Effector memory CD8-positive, alpha-beta T cell (primary cell): ENCODE results near the gene PCSK6.
"Not testable (repeated sequence)": the region's sequence is repeated elsewhere in the genome, so short reads cannot be mapped to it uniquely, and the experiment has no call there.

Experiments used
- ATAC-seq: fragments of 150-1000 bp; cut with Tn5 transposase; replicated peaks from 2 replicates; pipeline ENCODE4 v1.10.0; 2021; ENCODE audit warnings: mild to moderate bottlenecking, moderate library complexity
- DNase-seq, 3 experiments: peaks; one replicate each; pipeline ENCODE4 v3.0.0; 2021
- H3K27ac Mint-ChIP-seq, 2 donors: one replicate each; pipeline ENCODE4 v1.8.0; 2022; ENCODE audit warnings: mild to moderate bottlenecking in 2 of 2, mixed read lengths in 2 of 2, moderate library complexity in 2 of 2
- H3K27me3 Mint-ChIP-seq, 2 donors: one replicate each; pipeline ENCODE4 v1.8.0; 2022; ENCODE audit warnings: mixed read lengths in 2 of 2
- H3K36me3 Mint-ChIP-seq: one replicate; pipeline ENCODE4 v1.8.0; 2022; ENCODE audit warnings: mild to moderate bottlenecking, moderate library complexity, mixed read lengths; ENCODE audit not compliant: insufficient read depth
- H3K4me1 Mint-ChIP-seq, 2 donors: one replicate each; pipeline ENCODE4 v1.8.0; 2022; ENCODE audit warnings: low read depth in 2 of 2, mixed read lengths in 2 of 2
- H3K4me3 Mint-ChIP-seq, 2 donors: one replicate each; pipeline ENCODE4 v1.8.0; 2022; ENCODE audit warnings: mild to moderate bottlenecking in 2 of 2, mixed read lengths in 2 of 2, moderate library complexity in 2 of 2
- H3K9me3 Mint-ChIP-seq, 2 donors: one replicate each; pipeline ENCODE4 v1.8.0; 2022; ENCODE audit warnings: mixed read lengths in 2 of 2

Gene PCSK6

GRCh38 chr15:101293122-101293521 lies 196.4 kb downstream of the PCSK6 start:
- Mint-ChIP-seq H3K27ac (peak overlapping the region; percentile 96), H3K27me3 (no peaks in the 10 kb centered on the region), H3K4me1 (peaks cover 22 to 55% of the 10 kb centered on the region in 2 donors), H3K4me3 (peak overlapping the region; percentile 94 to 95), H3K9me3 (no peaks in the 10 kb centered on the region), H3K36me3 (peaks cover 71% of the 10 kb centered on the region)
- DNase-seq (no peak), ATAC-seq (no peak)

GRCh38 chr15:101288905-101289513 lies 200.5 kb downstream of the PCSK6 start:
- Mint-ChIP-seq H3K4me1 (peaks cover 17 to 37% of the 10 kb centered on the region in 2 donors), H3K4me3 (no peak overlapping the region), H3K9me3 (no peaks in the 10 kb centered on the region), H3K36me3 (peaks cover 87% of the 10 kb centered on the region), H3K27me3 (no peaks in the 10 kb centered on the region), H3K27ac (peak overlapping the region in 1 of 2 donors; percentile 39)
- peak; percentile 26 to 45 (median 35) for DNase-seq
- peak; percentile 78 for ATAC-seq

- H3K4me3 Mint-ChIP-seq, H3K27me3 Mint-ChIP-seq, H3K27ac Mint-ChIP-seq, DNase-seq, H3K9me3 Mint-ChIP-seq, ATAC-seq: not testable (repeated sequence)
- peaks cover 8 to 24% of the 10 kb centered on the region in 2 donors for H3K4me1 Mint-ChIP-seq
- H3K36me3 Mint-ChIP-seq = peaks cover 96% of the 10 kb centered on the region
These were observed 202.2 kb downstream of the PCSK6 start for GRCh38 chr15:101287342-101287741.

GRCh38 chr15:101286471-101287114 lies 202.9 kb downstream of the PCSK6 start:
- Mint-ChIP-seq H3K4me3 (no peak overlapping the region), H3K36me3 (peaks cover 96% of the 10 kb centered on the region), H3K27me3 (no peaks in the 10 kb centered on the region), H3K9me3 (no peaks in the 10 kb centered on the region), H3K27ac (no peak overlapping the region), H3K4me1 (peaks cover 8 to 24% of the 10 kb centered on the region in 2 donors)
- no peak for DNase-seq
- ATAC-seq = no peak

- Mint-ChIP-seq H3K9me3 (no peaks in the 10 kb centered on the region), H3K4me1 (peaks cover 6% of the 10 kb centered on the region in 2 donors), H3K27ac (no peak overlapping the region), H3K36me3 (peaks cover 91% of the 10 kb centered on the region), H3K4me3 (no peak overlapping the region), H3K27me3 (no peaks in the 10 kb centered on the region)
- ATAC-seq (no peak), DNase-seq (no peak)
These were observed 205.6 kb downstream of the PCSK6 start for GRCh38 chr15:101283931-101284330.

- Mint-ChIP-seq H3K27me3 (no peaks in the 10 kb centered on the region), H3K4me3 (no peak overlapping the region), H3K9me3 (no peaks in the 10 kb centered on the region), H3K36me3 (peaks cover 79% of the 10 kb centered on the region), H3K4me1 (peaks cover 7 to 12% of the 10 kb centered on the region in 2 donors), H3K27ac (peak overlapping the region in 1 of 2 donors; percentile 38)
- DNase-seq (no peak), ATAC-seq (no peak)
These were observed 209.5 kb downstream of the PCSK6 start for GRCh38 chr15:101280007-101280406.

GRCh38 chr15:101277943-101278564 lies 211.5 kb downstream of the PCSK6 start:
- peak overlapping the region; percentile 96 for H3K4me3 Mint-ChIP-seq
- peak overlapping the region; percentile 94 to 97 for H3K27ac Mint-ChIP-seq
- ATAC-seq = no peak
- no peaks in the 10 kb centered on the region for H3K9me3 Mint-ChIP-seq
- H3K36me3 Mint-ChIP-seq = peaks cover 79% of the 10 kb centered on the region
- no peaks in the 10 kb centered on the region for H3K27me3 Mint-ChIP-seq
- no peak for DNase-seq
- peaks cover 13 to 19% of the 10 kb centered on the region in 2 donors for H3K4me1 Mint-ChIP-seq

GRCh38 chr15:101277038-101277822 lies 212.3 kb downstream of the PCSK6 start, which contains the start of gene SELENOS:
TSS of gene SELENOS (minus strand) at chr15:101277485. CDS start at chr15:101277417, 68 bp downstream.
- Mint-ChIP-seq H3K4me1 (peaks cover 13 to 19% of the 10 kb centered on the region in 2 donors), H3K27ac (peak within 1 kb of the TSS; percentile 94 to 97), H3K4me3 (peak within 1 kb of the TSS; percentile 96), H3K36me3 (peaks cover 79% of the 10 kb centered on the region), H3K27me3 (no peaks in the 10 kb centered on the region), H3K9me3 (no peaks in the 10 kb centered on the region)
- ATAC-seq = peak; percentile 93
- peak; percentile 80 to 85 (median 82) for DNase-seq

GRCh38 chr15:101276501-101277037 lies 212.9 kb downstream of the PCSK6 start:
- DNase-seq (peak in 2 of 3 experiments; percentile 7 to 31), ATAC-seq (peak; percentile 53)
- peak overlapping the region; percentile 94 to 97 for H3K27ac Mint-ChIP-seq
- peaks cover 13 to 19% of the 10 kb centered on the region in 2 donors for H3K4me1 Mint-ChIP-seq
- no peaks in the 10 kb centered on the region for H3K27me3 Mint-ChIP-seq
- peaks cover 79% of the 10 kb centered on the region for H3K36me3 Mint-ChIP-seq
- H3K9me3 Mint-ChIP-seq = no peaks in the 10 kb centered on the region
- H3K4me3 Mint-ChIP-seq = peak overlapping the region; percentile 96

- Mint-ChIP-seq H3K27ac (peak overlapping the region; percentile 75 to 78), H3K27me3 (no peaks in the 10 kb centered on the region), H3K36me3 (peaks cover 79% of the 10 kb centered on the region), H3K9me3 (no peaks in the 10 kb centered on the region), H3K4me3 (no peak overlapping the region), H3K4me1 (peaks cover 13 to 19% of the 10 kb centered on the region in 2 donors)
- DNase-seq (no peak), ATAC-seq (no peak)
These were observed 214.5 kb downstream of the PCSK6 start for GRCh38 chr15:101275018-101275417.

- Mint-ChIP-seq H3K36me3 (peaks cover 83% of the 10 kb centered on the region), H3K9me3 (no peaks in the 10 kb centered on the region), H3K27ac (no peak overlapping the region), H3K4me3 (no peak overlapping the region), H3K27me3 (no peaks in the 10 kb centered on the region), H3K4me1 (peaks cover 19 to 28% of the 10 kb centered on the region in 2 donors)
- DNase-seq = no peak
- no peak for ATAC-seq
These were observed 216.0 kb downstream of the PCSK6 start for GRCh38 chr15:101273534-101273933.

- no peak overlapping the region for H3K27ac Mint-ChIP-seq
- H3K27me3 Mint-ChIP-seq = no peaks in the 10 kb centered on the region
- H3K4me1 Mint-ChIP-seq = peaks cover 19 to 24% of the 10 kb centered on the region in 2 donors
- ATAC-seq = no peak
- no peak for DNase-seq
- H3K4me3 Mint-ChIP-seq = no peak overlapping the region
- no peaks in the 10 kb centered on the region for H3K9me3 Mint-ChIP-seq
- H3K36me3 Mint-ChIP-seq = peaks cover 77% of the 10 kb centered on the region
These were observed 216.9 kb downstream of the PCSK6 start for GRCh38 chr15:101272584-101272983.
